ENCODE data around the gene SUOX. TPM values are rescaled to one million over a fixed set of nuclear protein-coding genes. Genes with fewer than 3 reads are reported as not detected.

The SUOX gene
- total RNA-seq, 4 donors from 2014 or later, result 12.9 to 44.5 (median 30.4) TPM

DNA sequence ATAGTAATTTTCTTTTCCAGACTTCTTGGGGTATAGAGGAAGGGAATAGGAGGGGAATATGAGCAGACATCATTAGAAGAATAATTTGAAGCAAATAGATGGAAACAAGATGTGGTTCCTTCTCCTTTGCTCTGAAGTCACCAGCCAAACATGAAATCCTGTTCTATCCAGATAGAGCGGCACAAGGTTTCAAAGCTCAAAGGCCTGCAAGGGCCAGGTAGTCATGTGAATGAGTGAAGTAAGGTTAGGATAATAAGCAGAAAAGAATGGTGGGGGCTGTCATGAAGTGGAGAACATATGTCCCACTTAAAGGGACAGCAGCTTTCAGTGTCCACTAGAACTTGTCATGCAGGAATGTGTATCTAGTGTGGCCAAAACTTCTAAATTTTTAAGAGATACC lies 21.3 kb downstream of the SUOX start:
- TF ChIP-seq, protein P1, sequence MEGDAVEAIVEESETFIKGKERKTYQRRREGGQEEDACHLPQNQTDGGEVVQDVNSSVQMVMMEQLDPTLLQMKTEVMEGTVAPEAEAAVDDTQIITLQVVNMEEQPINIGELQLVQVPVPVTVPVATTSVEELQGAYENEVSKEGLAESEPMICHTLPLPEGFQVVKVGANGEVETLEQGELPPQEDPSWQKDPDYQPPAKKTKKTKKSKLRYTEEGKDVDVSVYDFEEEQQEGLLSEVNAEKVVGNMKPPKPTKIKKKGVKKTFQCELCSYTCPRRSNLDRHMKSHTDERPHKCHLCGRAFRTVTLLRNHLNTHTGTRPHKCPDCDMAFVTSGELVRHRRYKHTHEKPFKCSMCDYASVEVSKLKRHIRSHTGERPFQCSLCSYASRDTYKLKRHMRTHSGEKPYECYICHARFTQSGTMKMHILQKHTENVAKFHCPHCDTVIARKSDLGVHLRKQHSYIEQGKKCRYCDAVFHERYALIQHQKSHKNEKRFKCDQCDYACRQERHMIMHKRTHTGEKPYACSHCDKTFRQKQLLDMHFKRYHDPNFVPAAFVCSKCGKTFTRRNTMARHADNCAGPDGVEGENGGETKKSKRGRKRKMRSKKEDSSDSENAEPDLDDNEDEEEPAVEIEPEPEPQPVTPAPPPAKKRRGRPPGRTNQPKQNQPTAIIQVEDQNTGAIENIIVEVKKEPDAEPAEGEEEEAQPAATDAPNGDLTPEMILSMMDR (IDR thresholded peaks at IDR 0.05; ENCODE audit: low read depth), result no peak

- TF ChIP-seq, protein P1 (IDR thresholded peaks at IDR 0.05; ENCODE audit: low read depth), result no peak
These were observed 23.5 kb downstream of the SUOX start, which contains the start of gene IKZF4 for GRCh38 chr12:56020423-56021184. Gene IKZF4 (plus strand): TSS chr12:56021043. CDS start chr12:56021494, 451 bp downstream.

DNA sequence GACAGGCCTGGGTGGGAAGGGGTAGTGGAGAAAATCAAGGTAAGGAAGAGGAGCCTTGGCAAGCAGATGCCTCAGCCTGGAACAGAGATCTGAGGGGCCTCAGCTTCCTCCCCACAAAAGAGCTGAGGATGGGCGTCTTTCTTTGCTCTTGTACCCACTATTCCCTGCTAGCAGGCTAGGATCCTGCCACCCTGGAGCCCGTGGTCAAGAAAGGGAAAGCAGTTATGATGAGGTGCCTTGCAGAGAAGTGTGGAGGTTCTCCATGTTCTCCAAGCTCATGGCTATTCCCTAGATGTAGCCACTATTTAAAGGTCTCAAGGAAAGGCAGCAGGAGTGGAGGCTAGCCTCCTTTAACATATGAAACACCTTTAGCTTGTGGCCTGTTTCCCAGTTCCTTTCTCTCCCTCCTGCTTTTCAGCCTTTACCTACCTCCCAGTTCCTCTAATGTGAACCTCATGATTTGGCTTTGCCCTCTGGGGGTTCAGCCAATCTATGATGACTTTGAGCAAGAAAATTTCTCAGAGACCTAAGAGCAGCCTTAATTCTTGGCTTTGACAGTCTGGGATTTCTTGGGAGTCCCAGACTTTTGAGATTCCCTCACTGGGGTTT lies 24.9 kb downstream of the SUOX start:
- TF ChIP-seq, protein P1 (IDR thresholded peaks at IDR 0.05; ENCODE audit: low read depth), result no peak

DNA sequence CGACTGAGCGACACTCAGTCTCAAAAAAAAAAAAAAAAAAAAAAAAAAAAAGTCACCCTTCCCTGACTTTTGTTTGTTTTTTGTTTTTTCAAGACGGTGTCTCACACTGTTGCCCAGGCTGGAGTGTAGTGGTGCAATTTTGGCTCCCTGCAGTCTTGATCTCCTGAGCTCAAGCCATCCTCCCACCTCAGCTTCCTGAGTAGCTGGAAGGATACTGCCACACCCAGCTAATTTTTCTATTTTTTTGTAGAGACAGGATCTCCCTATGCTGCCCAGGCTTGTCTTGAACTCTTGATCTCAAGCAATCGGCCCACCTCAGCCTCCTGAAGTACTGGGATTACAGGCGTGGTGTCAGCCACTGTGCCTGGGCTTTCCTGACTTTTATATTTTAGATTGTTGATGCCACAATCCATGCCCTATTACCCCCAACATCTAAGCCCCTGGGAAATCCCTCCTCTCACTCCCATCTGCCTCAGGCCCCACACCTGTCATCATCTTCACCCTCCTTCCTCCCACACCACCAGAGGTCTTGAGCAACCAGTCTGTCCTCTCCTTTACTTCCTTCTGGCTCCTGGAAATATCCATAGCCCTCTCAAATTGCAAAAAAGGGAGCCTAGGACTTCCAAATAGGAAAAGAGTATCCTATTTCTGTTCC lies 31.6 kb downstream of the SUOX start:
- TF ChIP-seq, protein P1 (IDR thresholded peaks at IDR 0.05; ENCODE audit: low read depth), result no peak

- TF ChIP-seq, protein P1 (IDR thresholded peaks at IDR 0.05; ENCODE audit: low read depth), result no peak
These were observed 32.1 kb downstream of the SUOX start for GRCh38 chr12:56029166-56029519.

DNA sequence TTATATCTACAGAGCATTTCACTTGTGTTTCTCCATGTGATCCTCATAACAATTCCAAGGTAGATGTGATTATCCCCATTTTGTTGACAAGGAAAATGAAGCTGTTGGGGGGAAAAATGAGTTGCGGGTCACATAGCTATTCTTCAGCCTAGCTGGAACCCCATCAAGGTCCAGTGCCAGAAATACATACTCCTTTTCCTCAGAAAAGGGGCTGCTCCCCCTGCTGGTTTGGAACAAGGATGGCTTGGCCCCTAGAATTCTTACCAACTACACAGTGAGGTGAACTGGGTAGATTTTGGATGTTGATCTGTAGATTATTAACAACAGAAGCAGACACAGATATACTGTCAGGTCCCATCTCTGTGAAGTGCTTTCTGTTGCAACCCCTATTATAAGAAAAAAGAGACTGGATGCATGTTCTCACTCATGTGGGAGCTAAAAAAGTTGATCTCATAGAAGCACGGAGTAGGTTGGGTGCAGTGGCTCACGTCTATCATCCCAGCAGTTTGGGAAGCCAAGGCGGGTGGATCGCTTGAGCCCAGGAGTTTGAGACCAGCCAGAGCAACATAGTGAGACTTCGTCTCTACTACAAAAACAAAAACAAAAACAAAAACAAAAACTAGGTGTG lies 32.7 kb downstream of the SUOX start:
- TF ChIP-seq, protein P1 (IDR thresholded peaks at IDR 0.05; ENCODE audit: low read depth), result no peak

- TF ChIP-seq, protein P1 (IDR thresholded peaks at IDR 0.05; ENCODE audit: low read depth), result no peak
These were observed 34.9 kb downstream of the SUOX start for GRCh38 chr12:56031987-56032386.
